Suprapubic skin (tissue), 3 donors: ENCODE data around the gene VTN.

Experiments used
- CTCF ChIP-seq, 2 donors: fragments of 200-600 bp in 1 of 2; fragments of 450-650 bp in 1 of 2; sonication (generic) in 1 of 2; IDR thresholded peaks; one replicate each; pipeline ENCODE4 v1.5.1; 2016 to 2019; ENCODE audit warnings: antibody characterized with exemption in 2 of 2, mild to moderate bottlenecking in 1 of 2, moderate library complexity in 1 of 2
- POLR2A ChIP-seq, 2 donors: fragments of 450-650 bp; IDR thresholded peaks; one replicate each; pipeline ENCODE4 v1.6.1; 2017; ENCODE audit warnings: antibody characterized with exemption in 2 of 2, mild to moderate bottlenecking in 2 of 2, moderate library complexity in 2 of 2

DNA sequence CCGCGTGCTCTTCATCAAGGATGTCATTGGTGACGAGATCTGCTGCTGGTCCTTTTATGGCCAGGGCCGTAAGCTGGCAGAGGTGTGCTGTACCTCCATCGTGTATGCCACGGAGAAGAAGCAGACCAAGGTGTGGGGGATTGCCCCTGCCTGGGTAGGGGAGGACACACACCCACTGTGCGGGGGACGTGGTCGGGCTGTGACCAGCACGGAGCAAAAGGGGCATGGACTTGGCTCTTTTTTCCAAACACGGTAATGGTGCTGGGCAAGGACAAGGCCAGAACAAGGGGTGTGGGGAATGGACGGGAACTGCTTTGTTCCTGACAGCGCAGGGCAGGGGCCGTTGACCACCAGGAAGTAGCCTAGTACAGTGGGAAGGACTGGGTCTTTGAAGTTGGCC, 27.8 kb downstream of the VTN start:
- TF ChIP-seq CTCF (IDR thresholded peaks at IDR 0.05), result no peak
- TF ChIP-seq POLR2A (IDR thresholded peaks at IDR 0.05), result no peak
